ENCODE results near the gene ITGB3BP.

GRCh38 chr1:63453232-63453631 lies 69.8 kb downstream of the ITGB3BP start:
- TF ChIP-seq POLR2A (IDR thresholded peaks at IDR 0.05), result no peak
- no peak for TF ChIP-seq CTCF (IDR thresholded peaks at IDR 0.05)
- TF ChIP-seq POLR2AphosphoS5 (IDR thresholded peaks at IDR 0.05), result no peak

All from prostate gland (tissue), 2 donors.